GM19467 (cell line): ENCODE results near the gene ARMH3.
"Not testable (repeated sequence)": the region's sequence is repeated elsewhere in the genome, so short reads cannot be mapped to it uniquely, and the experiment has no call there.

Experiments used
- ATAC-seq: cut with Tn5 transposase; IDR thresholded peaks from one replicate; pipeline ENCODE4 v1.9.1; 2021; ENCODE audit warnings: mild to moderate bottlenecking, moderate library complexity; ENCODE audit not compliant: unreplicated experiment

ARMH3 gene

DNA sequence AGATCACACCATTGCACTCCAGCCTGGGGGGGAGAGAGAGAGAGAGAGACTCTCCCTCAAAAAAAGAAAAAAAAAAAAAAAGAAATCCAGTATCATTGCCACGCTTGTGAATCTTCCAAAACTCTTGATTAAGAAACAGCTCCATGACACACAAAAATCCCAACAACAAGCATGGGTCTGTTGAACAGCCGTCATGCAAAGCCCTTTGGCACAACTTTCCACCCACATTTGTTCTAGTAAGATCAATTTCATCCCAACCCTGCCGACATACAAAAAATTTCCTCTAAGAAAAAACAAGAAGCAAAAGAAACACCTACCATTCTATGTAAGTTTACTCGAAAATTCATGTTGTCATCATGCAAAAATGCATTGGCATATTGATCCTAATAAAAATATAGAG is 62.8 kb downstream of the ARMH3 start:
- no peak for ATAC-seq

DNA sequence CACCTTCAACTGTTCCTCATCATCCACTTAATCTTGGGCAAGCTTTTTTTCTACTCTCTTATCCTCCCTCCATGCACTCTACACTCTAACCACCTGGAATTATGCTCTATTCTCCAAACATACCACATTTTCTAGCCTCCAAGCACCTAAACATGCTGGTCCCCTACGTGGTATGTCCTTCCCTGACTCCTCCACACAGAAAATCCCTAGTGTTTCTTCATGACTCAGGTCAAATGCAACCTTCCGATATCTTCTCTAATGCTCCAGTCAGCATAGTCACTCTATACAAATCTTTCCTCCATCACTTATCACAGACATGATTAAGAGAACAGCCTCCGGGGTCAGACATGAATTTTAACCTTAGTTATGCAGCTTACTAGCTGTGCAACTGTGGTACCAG is 68.8 kb downstream of the ARMH3 start:
- no peak for ATAC-seq

DNA sequence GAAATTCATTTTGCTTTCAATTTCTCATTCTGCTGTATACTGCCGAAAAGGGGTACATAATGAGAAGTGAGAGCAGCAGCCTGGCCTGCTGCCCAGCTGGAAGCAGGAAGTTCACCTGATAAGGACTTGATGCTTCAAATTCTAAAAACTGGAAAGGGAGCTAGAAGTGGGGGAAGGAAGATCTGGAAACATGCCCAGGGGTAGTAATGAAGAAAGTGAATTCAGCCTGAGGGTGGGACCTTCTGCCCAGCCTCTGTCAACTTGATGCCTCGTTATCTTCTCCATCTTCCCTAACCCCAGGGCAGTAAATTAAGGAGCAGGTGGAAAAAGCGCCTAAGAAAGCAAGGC is 69.4 kb downstream of the ARMH3 start:
- ATAC-seq, result no peak

DNA sequence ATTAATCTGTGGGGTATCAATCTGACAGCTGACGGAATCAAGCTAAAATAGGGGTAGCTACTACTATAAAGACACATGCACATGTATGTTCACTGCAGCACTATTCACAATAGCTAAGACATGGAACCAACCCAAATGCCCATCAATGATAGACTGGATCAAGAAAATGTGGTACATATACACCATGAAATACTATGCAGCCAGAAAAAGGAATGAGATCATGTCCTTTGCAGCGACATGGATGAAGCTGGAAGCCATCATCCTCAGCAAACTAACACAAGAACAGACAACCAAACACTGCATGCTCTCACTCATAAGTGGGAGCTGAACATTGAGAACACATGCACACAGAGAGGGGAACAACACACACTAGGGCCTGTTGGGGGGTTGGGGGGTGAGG is 75.3 kb downstream of the ARMH3 start:
- ATAC-seq, result not testable (repeated sequence)

DNA sequence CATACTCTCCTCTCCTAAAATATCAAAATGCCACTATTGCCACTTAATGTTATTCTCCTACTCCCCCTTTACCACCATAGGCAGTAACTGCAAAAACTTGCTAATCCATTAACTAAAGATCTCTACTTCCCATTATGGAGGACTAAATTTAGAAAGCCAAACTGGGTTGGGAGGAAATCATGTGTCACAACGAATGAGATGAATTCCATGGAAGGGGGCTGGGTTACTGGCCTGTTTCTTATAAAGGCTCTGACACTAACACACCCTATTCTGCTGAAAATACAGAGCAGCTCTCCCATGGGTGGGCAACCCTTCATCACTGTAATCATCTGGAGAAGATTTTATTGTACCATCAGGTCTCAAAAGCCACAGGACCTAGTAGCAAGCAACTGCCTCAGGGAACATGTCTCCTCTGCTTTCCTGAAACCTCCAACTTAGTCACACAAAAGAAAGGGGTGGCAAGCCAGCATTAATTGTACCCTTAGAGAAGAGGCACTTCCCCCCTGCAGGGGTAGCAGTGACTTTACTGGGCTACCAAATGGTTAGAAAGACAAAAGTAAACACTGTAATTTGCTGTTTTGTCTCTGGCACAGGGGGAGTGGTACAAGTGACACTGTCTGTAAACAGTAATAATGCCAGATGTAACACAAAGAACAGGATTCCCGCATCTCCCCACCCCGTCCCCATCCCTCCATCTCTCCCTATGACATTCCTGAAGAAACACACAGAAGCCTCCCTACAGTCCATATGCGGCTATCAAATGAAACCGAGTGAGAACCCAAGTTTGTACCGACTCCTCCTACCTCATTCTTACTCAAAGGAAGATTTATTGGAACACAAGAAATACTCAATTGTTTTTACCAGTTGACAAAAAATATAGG is 81.6 kb downstream of the ARMH3 start:
- ATAC-seq, result no peak

DNA sequence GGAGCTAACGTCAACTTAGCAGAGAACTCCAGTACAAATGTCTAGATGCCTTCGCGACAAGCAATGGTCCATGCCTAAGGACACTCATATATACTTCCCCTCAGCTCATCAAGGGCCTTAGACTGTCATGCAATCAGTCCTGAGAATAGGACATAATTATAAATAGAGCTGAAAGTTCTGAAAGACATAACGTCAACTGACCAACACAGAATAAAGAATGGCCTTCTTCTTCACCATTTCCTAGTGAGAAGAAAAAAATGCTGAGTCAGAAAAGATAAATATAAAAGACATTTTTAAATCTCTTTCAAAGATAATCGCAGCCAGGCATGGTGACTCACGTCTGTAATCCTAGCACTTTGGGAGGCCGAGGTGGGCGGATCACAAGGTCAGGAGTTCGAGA is 83.2 kb downstream of the ARMH3 start:
- ATAC-seq, result no peak

DNA sequence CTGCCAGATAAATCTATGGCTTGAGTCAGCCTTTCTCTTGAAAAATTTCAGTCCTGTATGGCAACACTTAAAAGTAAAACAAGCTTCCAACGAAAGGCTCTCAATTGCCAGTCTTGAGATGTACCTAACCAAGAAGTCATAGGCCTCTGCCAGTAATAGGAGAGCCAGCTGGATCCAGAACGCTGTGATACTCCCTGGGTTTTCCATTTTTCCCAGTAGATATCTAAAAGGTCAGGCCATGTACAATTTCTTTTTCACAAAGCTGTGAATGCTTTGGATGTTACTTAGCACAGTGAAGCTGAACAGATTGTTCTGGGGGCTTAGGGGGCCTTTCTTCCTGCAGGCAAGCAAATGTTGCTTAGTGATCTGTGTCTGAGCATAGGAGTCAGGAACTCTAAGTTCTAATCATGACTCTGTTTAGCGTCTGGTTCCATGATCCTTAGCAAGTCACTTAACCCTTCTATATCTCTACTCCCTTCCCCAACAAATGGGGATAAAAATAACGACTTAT is 86.5 kb downstream of the ARMH3 start:
- ATAC-seq, result no peak

DNA sequence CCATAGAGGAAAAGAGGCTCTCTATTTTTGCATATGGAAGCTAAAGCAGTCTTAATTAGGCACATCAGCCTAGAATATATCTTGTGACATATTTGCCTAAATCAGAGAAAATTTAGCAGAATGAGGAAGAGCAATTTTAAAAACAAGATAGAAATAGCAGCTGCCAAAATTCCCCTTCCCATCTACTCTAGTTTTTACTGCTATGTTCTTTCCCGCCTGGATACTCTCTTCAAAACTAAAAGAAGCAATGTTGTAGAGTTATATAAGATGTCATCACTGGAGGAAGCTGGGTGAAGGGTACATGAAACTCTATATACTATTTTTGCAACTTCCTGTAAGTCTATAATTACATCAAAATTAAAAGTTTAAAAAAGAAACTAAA is 87.0 kb downstream of the ARMH3 start:
- no peak for ATAC-seq

DNA sequence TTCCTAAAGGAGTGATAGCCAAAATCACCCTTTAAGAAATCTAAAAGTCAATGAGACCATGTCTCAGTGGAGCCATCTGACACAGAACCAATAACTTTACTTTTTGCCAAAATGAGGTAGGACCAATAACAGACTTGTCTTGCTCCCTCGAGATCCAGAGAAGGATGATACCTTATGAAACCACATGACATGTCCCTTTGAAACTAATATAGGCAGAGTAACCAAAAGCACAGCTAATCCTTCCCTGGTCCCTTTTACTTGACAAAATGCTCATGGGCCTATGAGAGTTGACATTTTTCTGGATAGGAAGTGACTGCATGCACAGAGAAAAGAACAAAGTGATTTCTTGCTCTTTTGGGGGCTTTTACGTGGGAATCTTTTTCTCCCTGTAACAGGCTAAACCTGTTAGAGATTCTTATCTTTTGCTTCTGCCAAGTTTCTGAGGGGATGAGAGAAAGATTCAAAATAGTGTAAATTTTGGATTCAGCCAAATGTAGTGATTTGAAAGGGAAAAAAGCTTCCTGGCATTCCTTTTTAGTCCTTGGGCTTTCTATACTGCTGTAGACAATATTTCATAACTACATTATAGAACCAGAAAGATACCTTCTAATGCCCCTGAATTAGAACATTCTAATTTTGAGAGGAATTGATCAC is 87.6 kb downstream of the ARMH3 start:
- no peak for ATAC-seq

DNA sequence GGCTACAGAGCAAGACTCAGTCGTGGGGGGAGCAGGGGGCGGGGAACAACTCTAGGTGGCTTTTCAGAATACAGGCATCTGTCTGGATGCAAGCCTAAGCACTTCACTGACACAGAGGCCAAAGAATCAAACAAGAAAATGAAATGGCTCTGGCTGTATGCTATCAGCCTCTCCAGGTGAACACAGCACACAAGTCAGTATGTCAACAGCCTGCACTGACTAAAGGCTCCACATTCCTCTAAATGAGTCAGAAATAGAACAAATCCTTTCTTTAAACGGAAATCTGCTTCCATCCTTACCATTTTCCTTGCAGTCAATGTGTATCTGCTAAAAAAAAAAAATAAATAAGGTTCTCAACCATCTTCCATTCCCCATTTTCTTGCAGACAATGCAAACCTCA is 88.3 kb downstream of the ARMH3 start:
- ATAC-seq, result no peak

DNA sequence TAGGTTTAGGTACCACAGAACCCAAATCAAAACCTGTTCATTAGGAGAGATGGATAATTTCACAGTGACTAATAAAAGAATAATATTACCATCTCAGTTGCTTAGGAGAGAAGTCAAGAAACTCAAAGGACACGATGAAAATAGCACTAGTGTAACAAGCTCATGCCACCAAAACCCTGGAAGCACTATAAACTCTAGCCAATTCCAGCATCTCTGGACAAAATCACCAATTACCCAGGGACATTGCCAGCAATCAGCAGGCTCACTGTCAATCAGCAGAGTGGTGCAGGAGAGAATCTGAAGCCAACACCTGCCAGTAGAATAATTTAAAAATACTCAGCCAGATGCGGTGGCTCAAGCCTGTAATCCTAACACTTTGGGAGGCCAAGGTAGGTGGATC is 88.9 kb downstream of the ARMH3 start:
- no peak for ATAC-seq

DNA sequence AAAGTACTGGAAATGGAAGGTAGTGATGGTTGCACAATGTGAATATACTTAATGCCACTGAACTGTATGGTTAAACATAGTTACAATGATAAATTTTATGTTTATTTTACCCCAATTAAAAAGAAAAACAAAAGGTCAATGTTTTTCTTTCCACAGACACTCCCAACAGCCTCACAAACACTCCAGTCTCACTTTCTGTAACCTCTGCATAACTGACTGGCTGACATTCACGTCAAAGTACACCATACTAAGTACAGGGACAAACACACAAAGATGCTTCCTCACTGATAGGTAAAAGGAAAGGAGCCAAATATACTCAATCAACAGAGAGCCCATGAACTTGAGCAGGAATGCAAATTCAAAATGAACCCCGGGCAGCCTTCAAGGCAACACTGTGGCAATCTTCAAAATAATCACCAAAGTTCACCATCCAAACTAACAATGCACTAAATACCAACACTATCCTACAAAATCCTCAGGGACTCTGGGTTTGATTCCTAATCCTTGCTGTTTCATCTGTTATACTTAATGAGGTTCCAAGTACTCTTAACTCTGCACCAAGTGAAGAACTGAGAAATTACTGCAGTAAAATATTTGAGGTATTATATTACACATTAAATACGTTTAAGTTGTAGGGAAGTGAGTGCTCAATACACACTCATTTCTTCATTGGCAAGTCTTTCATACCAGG is 90.8 kb downstream of the ARMH3 start:
- no peak for ATAC-seq

DNA sequence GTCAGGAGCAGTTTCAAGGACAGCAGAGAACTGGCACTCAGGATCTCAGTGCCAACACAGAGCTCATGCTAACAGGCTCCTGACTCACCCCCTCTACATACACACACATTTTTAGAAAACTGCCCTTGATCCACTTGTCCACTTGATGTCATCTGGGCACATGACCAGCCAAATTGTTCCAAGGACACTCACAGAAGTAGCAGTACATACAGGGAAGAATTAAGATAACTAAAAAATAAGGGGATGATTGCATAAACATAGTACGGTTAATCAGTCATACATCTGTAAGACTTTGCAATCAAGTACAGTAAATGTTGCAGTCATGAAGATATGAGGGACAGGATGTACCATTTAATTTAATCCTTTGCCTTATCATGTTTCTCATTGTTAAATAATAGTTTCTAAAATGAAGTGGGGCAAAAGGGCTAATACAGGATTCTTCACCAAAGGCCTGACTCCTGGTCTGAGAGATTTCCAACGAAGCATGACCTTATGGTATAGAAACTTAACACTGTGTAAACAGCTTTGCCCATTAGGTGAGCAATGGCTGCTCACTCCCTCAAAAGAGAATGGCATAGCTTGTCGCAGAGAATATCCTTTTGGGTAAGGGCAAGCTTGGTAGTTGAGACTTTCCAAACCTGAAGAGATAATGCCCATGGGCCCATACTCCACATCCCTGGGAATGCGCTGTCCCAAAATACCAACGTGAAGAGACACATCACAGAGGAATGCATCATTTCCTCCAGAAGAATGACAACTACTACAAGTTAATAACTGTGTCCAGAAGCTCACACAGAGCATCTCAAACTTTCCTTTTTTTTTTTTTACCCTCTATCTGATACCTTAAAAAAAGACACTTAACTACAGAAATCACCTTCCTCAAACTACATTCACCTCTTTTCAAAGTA is 94.1 kb downstream of the ARMH3 start:
- ATAC-seq, result no peak

DNA sequence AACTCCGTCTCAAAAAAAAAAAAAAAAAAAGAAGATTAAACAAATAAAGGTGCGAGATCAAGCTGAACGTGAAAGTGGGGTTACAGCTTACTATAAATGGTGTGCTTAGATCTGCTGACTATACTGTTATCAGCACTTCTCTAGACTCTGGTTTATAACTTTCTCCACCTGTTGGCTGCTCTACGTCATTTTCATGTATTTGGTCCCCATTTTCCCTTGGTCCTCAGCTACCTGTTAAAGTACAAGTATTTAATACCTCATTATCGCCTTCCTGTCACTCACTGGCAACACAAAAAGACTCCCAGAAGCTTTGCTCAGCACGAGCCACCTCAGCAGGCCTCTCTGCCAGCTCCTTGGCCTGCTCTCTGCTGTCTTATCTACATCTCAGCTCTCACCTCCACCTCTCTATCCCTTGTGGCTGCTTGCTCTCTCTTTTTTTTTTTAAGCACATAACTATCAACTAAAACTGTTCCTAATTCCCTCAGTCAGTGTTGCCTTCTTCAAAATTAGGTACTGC is 95.0 kb downstream of the ARMH3 start:
- ATAC-seq, result no peak

DNA sequence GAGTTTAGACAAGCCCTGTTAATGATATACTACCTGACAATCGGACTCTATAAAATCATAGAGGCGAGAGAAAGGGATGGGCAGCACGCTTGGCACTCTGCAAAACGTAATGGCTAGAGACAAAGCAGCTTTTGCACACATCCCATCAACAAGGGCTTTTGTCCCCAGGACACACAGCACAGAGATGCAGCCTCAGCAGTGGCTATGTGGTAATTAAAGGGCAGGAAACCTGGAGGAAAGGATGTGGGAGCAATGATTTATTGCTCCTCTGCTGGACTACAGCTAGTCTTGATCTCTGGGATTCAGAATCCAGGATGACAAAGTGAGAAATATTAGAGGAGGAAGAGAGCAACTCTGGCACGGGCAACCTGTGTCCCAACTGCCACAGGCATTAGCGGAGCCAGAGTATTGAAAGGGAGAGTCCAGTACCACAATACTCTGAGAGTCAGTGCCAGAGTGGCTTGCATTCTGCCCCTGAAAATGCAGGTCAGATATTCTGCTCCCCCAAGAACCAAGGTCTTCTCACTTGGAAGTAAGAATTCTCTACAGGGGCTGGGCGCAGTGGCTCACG is 96.5 kb downstream of the ARMH3 start:
- no peak for ATAC-seq

DNA sequence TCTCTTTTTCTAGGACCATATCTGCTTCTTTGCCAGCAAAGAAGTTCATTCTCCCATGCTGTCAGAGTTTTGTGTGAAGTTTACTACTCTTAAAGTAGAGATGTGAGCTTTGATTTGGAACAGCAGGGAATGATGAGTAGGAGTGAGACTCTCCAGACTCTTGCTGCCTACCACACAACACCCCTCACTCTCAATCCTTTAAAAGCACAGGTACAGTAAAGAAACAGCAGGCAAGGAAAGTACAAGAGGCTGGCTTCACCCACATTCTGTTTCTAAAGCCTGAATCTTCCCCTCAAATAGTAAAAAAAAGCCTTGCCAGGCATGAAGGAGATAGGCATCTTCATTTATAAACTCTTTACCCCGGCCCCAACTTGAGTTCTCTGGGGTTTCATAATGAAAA is 97.3 kb downstream of the ARMH3 start:
- ATAC-seq, result no peak

DNA sequence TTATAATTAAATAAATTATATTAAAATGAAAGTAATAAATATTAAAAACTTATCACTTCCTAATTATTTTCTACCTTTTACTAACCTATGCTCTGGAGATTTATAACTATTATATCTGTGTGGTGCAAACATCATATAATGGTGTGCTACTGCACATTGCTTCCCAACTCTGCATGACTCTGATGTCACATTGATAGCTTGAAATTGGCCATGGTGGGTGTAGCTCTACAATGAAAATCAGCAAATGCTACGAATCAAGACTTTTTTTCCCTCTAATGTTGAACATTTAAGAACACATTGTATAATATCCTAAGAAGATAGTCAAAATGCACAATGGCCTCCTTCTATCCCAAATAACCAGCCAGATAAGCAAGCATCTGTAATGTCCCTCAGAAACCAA is 99.1 kb downstream of the ARMH3 start:
- no peak for ATAC-seq

DNA sequence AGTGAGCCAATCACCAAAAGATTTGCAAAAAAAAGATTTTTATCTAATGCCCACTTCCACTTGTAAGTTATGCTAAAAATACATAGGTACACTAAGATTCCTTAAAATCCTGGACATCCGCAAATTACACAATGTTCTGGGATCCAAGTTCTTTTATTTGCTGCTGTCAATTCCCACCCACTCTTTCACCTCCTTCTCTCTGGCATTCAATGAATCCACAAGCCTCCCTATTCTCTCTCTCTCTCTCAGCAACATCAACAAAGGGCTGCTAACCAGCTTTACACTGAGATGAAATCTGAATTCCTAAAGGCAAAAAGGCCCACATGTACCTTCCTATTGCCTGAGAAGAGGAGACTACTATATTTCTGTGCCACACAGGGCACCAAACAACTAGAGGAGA is 99.9 kb downstream of the ARMH3 start:
- no peak for ATAC-seq

DNA sequence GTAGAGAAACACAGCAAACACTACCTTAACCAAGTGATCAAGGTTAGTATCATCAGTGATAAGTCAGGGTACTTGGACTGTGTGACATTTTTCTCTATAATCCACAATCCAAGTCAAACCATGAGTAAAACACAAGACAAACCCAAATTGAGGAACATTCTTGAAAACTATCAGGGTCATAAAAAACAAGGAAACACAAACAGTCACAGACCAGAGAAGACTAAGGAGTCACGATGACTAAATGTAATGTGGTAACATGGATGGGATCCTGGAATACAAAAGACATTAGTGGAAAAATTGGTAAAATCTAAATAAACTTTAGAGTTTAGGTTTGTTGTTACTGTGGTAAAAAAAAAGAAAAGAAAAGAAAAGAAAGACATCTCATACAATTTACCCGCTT is 103.8 kb downstream of the ARMH3 start:
- no peak for ATAC-seq

DNA sequence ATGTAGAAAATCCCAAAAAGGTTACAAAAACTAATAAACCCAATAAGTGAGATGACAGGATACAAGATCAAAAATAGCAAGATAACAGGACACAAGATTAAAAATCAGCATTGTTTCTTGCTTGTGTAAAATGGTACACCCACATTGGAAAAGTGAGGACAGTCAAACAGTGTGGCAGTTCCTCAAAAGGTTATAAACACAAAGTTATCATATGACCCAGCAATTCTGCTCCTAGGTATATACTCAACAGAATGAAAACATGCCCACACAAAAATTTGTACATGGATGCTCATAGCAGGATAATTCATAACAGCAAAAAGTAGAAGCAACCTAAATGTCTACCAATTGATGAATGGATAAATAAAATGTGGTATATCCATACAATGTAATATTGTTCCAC is 105.8 kb downstream of the ARMH3 start:
- ATAC-seq, result no peak
